ENCODE results near the gene NFYC.

The NFYC gene

DNA sequence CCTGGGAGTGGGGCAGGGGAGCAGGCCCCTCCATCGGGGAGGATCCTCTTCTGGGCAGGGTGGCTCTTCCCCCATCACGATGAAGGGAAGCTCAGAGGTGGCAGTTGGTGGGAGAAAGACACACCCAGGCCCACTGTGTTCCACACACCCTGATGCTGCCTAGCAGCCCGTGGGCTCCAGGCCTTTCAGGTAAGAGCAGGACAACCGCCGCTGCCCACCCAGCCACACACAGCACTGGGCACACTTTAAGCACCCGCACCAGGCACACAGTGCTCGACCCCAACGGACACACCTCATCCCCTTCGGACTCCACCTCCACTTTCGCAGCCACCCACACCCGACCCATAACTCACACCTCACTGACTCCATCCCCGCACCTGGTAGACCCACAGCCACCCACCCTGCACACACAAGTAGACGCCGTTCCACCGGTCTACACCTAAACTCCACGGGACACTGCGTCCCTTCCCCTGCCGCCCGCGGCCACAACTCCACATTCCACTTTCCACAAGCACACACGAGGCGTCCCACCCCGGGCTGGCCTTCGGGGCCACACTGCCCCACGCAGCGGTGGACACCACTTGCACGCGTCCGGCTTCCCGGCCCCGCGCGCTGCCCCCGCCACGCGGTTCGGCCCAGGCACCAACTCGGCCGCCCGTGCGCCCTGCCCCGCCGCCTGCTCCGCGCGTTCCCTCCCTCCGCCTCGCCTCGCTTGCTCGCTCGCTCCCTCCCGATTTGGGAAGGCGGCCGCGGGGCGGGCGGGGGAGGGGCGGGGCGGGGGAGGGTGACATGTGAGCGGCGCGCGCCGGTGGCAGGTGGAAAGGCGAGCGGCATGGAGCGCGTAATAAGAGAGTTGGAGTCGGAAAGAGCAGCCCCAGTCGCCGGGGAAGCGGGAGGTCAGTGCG is 91.7 kb downstream of the NFYC start, which contains the start of gene KCNQ4:
KCNQ4 (plus strand) TSS at position 787 of the 905 bp plus-strand sequence. CDS start 307 bp downstream, outside the sequence.
- peak; percentile 70 for DNase-seq (ENCODE audit: low spot score)

DNA sequence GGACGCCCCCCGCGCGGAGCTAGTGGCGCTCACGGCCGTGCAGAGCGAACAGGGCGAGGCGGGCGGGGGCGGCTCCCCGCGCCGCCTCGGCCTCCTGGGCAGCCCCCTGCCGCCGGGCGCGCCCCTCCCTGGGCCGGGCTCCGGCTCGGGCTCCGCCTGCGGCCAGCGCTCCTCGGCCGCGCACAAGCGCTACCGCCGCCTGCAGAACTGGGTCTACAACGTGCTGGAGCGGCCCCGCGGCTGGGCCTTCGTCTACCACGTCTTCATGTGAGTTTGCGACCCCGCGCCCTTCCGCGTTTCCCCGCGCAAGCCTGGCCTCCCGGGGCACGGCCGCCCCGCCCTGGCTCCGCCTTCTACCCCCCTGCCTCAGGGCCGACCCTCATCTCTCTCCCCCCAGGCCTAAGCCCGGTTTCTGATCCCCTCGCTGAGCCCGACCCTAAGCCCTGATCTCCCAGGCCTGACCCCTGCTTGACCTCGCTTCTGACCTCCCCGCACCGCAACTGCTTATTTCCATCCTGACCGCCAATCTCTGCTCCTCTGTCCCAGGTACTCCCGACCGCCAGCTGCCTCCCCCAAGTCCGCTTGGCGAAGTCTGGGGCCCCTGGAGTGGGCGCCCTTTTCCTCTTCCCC is 92.8 kb downstream of the NFYC start:
- peak; percentile 37 for DNase-seq (ENCODE audit: low spot score)

DNA sequence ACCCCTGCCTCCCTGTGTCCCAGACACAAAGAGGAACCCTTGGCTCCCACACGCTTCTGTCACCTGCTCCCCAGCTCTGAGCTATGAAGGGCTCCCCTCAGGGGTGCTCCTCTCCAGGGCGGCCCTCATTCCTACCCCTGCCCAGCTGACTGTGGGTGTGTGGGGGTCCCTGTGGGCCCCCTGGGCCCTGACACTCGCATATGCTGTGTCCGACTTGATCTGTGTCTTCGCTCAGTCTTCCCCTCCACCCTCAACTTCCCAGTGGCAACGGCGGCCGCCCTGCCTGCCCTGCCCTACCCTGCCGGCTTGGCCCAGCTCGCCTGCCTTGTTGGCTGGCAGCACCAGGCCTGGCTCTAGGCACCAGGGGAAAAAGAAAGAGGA is 93.3 kb downstream of the NFYC start:
- DNase-seq (ENCODE audit: low spot score): no peak

DNA sequence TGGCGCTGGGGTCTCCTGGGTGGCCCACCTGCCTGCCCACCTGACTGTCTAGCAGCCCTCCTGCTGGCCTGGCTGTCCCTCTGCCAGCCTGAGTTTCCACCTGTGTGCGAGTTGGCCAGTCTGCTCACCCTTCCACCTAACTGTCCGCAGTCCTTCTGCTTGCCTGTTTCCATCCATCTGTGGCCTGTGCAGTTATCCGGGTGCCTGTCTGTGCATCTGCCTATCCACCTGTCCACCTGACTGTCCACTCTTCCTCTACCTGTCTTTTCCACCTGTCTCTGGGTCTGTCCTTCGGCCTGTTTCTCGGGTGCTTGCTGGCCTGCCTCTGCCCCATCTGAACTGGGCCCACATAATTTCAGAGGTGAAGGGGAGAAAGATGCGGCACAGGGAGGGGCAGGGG is 93.9 kb downstream of the NFYC start:
- DNase-seq (ENCODE audit: low spot score): no peak

DNA sequence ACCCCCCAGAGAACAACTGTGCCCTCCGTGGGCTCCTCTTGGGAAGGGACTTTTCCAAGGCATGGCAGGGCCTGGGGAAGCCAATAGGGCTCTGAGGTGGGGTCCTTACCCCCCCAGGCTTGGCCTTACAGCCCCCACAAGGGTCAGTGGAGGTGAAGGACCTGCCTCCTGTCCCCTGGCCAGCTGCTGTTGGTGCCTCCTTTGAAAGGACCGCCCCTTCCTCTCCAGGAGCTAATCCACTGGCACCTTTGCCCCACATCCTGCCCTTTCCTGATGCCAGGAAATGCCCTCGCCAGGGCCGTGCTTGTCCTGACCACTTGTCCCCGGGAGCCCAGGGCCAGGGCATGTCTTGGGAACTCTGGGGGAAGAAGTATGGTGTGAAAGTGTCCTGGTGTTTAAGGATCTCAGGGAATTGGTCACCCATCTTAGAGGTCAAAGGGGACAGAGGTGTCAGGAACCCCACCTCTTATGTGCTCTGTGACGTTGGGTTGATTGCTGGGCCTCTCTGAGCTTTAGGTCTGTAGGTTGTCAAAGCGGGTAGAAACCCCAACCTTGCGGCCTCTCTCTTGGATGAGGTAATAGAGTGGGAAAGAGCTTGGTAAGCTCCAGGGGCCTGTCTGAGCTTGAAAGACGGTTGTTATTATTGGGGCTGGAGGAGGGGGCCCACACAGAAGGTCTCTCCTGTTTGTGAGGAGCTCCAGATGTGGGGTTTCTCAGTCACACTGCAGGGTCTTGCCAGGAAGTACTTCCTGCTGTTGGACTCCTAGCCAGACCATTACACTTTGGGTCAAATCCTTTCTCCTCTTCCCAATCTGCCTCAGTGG is 94.9 kb downstream of the NFYC start:
- DNase-seq (ENCODE audit: low spot score): no peak

DNA sequence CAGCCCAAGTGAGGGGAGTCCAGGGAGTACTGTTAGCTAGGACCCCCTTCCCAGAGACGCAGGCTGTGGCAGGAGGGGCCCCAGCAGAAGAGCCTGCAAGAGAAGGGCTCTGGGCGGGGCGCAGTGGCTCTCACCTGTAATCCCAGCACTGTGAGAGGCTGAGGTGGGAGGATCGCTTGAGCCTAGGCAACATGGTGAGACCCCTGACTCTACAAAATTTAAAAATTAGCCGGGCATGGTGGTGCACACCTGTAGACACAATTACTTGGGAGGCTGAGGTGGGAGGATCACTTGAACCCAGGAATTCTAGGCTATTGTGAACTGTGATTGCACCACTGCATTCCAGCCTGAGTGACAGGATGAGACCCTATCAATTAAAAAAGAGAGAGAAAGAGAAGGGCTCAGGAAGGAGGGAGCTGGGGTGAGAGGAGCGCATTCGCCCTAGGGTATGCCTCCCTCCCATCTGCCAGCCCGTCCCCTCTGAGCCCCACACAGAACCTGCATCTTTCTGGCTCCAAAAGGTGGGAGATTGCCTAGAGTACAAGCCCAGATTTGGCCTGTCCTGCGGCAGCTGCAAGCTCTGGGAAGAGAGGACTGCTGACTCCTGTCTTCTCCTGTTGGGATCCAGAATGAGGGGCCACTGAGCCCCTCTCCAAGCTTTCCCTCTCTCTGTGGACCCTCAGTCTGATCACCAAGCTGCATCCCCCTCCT is 95.6 kb downstream of the NFYC start:
- DNase-seq (ENCODE audit: low spot score): no peak

DNA sequence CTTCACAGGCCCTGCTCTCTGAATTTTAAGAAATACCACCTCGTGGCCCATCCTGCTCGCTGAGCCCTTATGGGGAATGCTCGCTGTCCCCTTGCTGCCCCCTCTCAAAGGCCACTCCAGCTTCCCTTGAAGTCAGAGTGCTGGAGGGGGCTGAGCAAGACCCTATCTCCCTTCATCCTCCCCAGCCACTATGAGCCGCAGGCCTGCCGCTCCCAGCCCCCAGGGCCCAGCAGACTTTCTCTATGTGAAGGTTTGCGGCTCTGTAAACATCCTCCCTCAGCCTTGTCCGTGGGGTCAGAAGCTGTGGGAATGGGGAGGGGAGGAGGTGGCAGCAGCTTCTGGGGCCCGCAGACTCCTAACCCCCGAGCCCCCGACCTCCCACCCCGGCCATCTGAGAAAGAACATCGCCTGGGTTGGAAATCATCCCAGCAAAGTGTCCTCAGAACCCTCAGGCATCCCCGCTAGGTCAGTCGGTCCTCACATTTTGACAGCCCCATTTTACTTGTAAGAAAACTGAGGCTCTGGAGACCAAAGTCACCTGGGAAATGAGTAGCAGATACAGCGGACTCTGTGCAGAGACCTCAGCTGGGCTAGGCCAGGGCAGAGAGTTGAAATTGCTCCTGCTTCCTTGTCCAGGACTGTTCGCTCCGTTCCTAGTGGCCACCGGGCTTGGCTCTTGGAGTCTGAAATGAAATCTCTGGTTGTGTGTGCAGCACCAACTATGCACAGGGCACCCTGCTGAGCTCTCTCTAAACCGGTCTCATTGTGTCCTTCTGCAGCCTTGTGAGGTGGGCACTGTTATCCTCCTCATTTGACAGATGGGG is 96.4 kb downstream of the NFYC start:
- no peak for DNase-seq (ENCODE audit: low spot score)

DNA sequence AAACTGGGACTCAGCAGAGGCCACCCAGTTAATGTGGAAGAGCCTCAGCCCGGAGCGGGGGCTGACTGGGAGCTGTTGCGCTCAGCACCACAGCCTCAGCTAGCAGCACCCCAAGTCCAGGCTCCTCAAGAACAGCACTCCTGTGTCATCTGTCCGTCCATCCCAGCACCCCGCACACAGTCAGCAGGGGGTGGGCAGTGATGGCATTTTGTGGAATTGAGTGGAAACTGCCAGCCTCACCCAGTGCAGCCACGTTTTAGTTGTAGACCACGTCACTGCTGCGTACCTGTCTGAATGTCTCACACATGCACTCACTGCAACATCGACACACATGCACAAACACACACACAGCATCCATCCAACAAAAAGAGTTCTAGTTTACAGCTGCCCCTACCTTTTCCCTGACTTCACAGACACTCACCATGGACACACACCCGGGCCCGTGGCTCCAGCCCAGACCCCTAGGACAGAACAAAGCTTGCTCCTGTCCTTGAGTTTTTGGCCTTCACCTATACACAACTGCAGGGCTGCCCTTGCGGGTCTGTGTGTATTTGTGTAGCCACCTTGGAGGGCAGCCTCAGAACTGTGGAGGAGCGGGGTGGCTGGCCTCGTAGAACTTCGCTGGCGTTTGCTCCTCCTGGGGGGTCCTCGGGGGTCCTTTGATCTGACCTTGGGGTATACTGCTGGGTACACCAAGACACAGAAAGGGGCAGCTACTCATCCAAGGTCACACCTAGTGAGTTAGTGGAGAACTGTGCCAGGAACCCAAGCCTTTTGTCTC is 97.2 kb downstream of the NFYC start:
- no peak for DNase-seq (ENCODE audit: low spot score)

DNA sequence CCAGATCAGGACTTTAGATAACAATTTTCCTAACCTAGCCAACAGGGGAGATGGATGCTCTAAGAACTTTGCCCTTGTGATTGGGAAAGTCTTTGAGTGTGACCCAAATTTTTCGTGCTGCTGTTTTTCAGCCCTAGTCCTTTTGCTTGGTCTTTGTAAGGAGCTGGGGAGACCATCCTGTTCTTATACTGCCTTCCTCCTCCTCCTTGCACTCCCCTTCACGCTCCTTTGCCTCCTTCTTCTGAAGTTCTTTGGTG is 97.8 kb downstream of the NFYC start:
- no peak for DNase-seq (ENCODE audit: low spot score)

DNA sequence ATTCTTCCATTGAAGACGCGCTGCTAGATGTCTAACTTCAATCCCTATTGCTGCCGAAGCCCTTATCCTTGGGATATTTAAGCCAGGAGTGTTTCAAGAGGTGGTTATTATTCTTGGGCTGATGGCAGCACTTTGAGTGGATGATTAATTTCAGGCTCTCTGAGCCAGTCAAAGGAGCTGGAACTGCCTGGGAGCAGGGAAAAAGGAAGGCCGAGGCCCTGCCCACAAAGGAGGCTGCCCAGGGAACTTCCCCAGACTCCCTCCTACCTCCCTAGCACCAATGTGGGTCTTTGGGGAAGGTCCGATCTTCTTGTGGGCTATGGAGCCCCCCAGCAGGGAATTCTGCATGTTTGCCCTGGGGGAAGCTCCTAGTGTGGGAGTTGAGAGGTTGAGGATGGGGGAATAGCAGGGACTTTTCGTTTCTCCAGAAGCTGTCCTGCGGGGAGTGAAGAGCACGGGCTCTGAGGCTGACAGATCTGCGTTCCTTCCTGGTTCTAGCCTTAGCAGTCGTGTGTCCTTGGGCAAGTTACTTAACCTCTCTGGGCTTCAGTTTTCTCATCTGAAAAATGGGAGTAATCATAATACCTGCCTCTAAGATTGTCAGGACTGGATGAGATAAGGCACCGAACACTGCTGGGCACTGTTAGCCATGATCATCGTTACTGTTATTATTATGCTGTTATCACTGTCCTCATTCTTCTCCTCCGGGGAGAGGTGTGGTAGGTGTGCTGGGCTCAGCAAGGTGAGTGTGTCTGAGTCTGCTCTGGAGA is 98.3 kb downstream of the NFYC start:
- no peak for DNase-seq (ENCODE audit: low spot score)

DNA sequence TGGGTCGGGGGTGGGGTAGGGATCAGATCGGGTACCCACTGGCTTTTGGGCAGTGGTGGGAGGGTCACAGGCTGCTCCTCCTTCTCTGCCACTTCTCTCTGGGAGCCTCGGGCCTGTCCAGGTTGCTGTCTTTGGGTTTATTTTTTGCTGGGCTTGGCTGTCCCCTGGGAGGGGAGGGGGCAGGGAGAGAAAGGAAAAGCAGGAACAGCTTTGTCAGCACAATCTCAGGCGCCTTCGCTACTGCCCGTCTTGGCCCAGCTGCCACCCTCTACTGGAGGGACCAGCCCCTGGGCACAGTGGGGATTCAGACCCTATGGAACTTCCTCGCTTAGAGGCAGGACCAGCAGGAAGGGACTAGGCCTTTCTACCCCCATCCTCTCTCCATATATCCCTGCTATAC is 100.5 kb downstream of the NFYC start:
- no peak for DNase-seq (ENCODE audit: low spot score)

DNA sequence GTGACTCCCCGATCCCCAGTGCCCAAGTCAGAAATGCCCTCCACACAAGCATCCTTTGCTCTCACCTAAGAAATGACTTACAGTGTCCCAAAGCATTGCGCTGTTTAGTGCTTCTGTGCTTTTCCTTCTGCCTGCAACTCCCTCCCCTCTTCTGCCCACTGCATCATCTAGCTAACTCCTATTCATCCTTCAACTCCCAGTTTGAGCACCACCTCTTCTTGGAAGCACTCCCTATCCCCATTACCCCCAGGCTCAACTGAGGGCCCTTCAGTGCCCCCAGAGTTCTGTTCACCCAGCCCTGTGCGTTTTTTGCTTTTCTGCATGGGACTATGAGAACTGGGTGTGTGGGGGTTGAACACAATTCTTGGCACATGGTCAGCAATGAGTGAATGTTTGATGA is 102.1 kb downstream of the NFYC start:
- DNase-seq (ENCODE audit: low spot score): no peak

DNA sequence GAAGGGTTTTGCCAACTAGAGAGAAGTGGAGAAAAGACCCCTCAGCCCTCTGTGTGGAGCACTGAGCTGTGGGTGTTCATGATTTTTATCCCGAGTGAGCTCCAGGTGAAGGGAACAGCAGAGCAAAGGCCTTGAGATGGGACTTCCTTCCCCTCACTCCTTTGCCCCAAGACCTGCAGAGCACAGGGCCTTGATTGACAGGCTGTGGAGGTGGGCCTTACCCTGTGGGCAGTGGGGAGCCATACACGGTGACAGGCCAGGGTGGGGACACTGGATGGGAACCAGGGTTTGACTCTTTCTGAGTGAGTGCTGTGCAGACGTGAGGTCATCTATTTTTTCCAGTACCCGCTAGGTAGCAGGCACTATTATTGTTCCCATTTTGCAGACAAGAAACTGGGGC is 102.5 kb downstream of the NFYC start:
- no peak for DNase-seq (ENCODE audit: low spot score)

DNA sequence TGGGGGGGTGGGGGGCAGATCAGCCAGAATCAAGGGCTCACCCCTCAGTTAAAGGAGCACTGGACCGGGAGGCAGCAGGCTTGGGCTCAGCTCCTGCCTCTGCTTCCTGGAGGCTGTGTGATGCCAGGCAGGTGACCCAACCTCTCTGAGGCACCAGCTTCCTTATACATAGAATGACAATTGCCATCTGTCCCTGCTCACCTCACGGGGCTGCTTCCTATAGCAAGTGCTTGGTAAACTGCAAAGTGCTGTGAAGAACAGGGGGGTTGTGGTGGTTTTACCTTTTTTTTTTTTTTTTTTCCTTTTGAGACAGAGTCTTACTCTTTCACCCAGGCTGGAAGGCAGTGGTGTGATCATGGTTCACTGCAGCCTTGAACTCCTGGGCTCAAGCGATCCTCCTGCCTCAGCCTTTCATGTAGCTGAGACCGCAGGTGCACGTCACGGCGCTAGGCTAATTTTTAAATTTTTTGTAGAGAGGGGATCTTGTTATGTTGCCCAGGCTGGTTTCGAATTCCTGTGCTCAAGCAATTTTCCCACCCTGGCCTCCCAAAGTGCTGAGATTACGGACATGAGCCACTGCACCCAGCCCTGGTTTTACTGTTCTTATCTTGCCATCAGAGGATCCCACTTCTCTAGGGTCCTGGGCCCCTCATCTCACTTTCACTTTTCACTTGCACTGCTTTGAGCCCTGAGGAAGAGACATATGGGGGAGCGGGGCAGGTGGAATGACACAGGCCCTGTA is 103.6 kb downstream of the NFYC start:
- no peak for DNase-seq (ENCODE audit: low spot score)

DNA sequence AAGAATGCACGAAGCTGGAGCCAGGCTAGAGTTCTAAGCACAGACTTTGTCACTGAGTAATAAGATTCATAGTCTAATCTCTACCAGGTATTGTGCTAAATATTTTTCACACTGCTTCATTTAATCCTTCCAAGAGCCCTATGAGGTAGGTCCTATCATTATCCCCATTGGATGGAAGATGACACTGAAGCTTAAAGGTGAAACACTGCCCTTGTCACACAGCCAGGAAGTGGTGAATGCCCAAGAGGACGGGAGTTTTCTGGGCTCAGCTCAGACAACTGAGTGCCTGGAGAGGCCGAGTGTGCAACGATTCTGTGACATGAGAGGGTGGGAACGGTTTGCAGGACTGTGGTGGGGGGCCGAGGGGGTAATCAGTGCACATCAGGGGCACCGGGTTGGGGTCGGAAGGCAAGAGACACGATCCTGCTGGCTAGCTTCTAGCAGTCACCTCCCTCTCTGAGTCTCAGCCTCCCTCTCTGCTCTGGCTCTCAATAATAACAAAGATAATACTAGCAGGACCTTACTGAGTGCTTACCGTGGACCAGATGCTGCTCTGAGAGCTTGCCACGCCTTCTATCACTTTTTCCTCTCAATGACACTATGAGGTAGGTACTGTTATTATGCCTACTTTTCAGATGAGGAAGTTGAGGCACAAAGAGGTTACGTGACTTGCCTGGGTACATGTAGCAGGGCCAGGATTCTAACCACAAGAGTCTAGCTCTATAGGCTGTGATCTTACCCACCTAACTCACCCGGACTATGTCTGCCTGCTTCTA is 104.5 kb downstream of the NFYC start:
- DNase-seq (ENCODE audit: low spot score): no peak

DNA sequence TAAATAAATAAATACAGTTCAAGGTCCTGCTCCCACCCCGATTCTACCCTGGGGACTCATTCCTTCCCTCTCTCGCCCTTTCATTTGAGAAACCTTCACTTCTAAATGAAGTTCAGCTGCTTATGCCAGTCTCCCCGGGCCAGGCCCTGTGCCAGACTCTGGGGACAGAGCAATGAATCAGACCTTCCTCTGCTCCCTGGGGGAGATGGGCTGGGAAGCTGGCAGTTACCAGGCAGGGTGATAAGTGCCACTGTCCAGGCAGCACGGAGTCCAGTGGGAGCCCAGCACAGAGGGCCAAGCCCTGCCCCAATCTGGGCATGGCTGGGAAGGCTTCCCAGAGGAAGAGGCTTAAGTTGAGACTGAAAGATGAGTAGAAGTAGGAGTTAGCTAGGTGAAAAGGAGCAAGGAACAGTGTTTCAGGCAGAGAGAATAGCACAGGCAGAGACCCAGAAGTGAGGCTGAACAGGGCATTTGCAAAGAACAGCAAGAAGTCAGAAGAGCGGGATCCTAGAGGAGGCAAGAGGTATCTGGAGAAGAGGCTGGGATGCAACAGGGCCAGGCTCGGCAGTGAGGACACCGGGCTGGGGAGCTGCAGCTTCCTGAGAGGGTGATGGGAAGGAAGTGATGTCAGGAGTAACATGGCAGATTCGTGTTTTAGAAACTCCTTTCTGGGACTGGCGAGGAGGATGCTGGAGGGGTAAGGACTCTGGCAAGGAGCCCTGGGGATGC is 105.6 kb downstream of the NFYC start:
- DNase-seq (ENCODE audit: low spot score): no peak

DNA sequence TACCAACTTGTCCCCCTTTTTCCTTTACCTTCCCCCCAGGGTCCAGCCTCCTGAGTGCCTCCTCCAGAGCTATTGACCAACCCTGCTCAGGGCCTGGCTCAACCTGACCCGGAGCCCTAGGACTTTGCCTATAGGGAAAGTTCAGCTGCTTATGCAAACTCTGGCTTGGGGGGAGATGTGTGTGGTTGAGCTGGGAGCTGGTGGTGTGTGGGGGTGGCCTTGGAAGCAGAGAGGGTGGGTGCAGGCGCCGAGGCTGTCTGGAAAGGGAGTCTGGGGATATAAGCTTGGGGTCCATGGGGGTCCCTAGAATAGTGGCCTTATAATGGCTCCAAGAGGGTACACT is 106.1 kb downstream of the NFYC start:
- DNase-seq (ENCODE audit: low spot score): no peak
